Mesenchymal stem cell (in vitro differentiated cells and primary cell): ENCODE results near the gene NPAS3.
A peak's percentile ranks its signal among the peaks of the same experiment; 100 is the strongest.

Experiments
- DNase-seq: peaks from one replicate; pipeline ENCODE4 v3.0.0-alpha.2; 2013
- H2AFZ ChIP-seq: one replicate; pipeline ENCODE4 v1.6.1; 2013; ENCODE audit warnings: low read depth, mild to moderate bottlenecking, control low read depth, inconsistent platforms, low read length, moderate library complexity
- H2AK5ac ChIP-seq: 2 replicates; pipeline ENCODE4 v1.6.1; 2013; ENCODE audit warnings: low read length, moderate library complexity, mild to moderate bottlenecking, inconsistent platforms; ENCODE audit not compliant: severe bottlenecking
- H2BK120ac ChIP-seq: one replicate; pipeline ENCODE4 v1.6.1; 2013; ENCODE audit warnings: low read depth, mild to moderate bottlenecking, inconsistent platforms, low read length, moderate library complexity
- H2BK12ac ChIP-seq, 2 experiments: one replicate each; pipeline ENCODE4 v1.6.1; 2013; ENCODE audit warnings: inconsistent platforms in 2 of 2, low read length in 2 of 2, mild to moderate bottlenecking in 2 of 2, moderate library complexity in 2 of 2, control low read depth in 1 of 2
- H2BK15ac ChIP-seq: one replicate; pipeline ENCODE4 v1.6.1; 2013; ENCODE audit warnings: mild to moderate bottlenecking, low read depth, inconsistent platforms; ENCODE audit not compliant: poor library complexity, severe bottlenecking
- H2BK5ac ChIP-seq: 2 replicates; pipeline ENCODE4 v1.6.1; 2013; ENCODE audit warnings: low read depth, mild to moderate bottlenecking, low read length, control low read depth, inconsistent platforms; ENCODE audit not compliant: poor library complexity, severe bottlenecking
- H3K14ac ChIP-seq, 2 experiments: one replicate each; pipeline ENCODE4 v1.6.1; 2013; ENCODE audit warnings: inconsistent platforms in 2 of 2, low read length in 2 of 2, control low read depth in 1 of 2, mild to moderate bottlenecking in 1 of 2, moderate library complexity in 1 of 2
- H3K18ac ChIP-seq, 2 experiments: one replicate each; pipeline ENCODE4 v1.6.1; 2013; ENCODE audit warnings: inconsistent platforms in 2 of 2, low read length in 2 of 2, control low read depth in 1 of 2, low read depth in 1 of 2, mild to moderate bottlenecking in 1 of 2
- H3K23ac ChIP-seq, 2 experiments: one replicate each; pipeline ENCODE4 v1.6.1; 2013; ENCODE audit warnings: inconsistent platforms in 2 of 2, low read length in 2 of 2, mild to moderate bottlenecking in 2 of 2, moderate library complexity in 2 of 2, control low read depth in 1 of 2
- H3K27ac ChIP-seq: 2 replicates; pipeline ENCODE4 v1.5.1; 2013; ENCODE audit warnings: mild to moderate bottlenecking, moderate library complexity, low read length, control low read depth, inconsistent platforms; ENCODE audit not compliant: poor library complexity, severe bottlenecking
- H3K27me3 ChIP-seq, 2 experiments: 2 replicates each; pipeline versions ENCODE4 v1.6.1 to v1.7.0; 2013; ENCODE audit warnings: low read length in 2 of 2, mild to moderate bottlenecking in 2 of 2, moderate library complexity in 2 of 2, control low read depth in 1 of 2, inconsistent platforms in 1 of 2; ENCODE audit not compliant: control insufficient read depth in 1 of 2, insufficient read depth in 1 of 2
- H3K36me3 ChIP-seq, 2 experiments: 2 replicates each; pipeline versions ENCODE4 v1.6.1 to v1.7.0; 2013; ENCODE audit warnings: low read length in 2 of 2, control low read depth in 1 of 2, inconsistent platforms in 1 of 2, low read depth in 1 of 2, mild to moderate bottlenecking in 1 of 2; ENCODE audit not compliant: insufficient read depth in 2 of 2, control insufficient read depth in 1 of 2
- H3K4ac ChIP-seq, 2 experiments: one replicate each; pipeline ENCODE4 v1.6.1; 2013; ENCODE audit warnings: inconsistent platforms in 2 of 2, low read length in 2 of 2, mild to moderate bottlenecking in 2 of 2, moderate library complexity in 2 of 2, control low read depth in 1 of 2, low read depth in 1 of 2
- H3K4me1 ChIP-seq: 2 replicates; pipeline ENCODE4 v1.6.1; 2013; ENCODE audit warnings: low read depth, low read length, control low read depth; ENCODE audit not compliant: control insufficient read depth, insufficient read depth
- H3K4me2 ChIP-seq: 2 replicates; pipeline ENCODE4 v1.6.1; 2013; ENCODE audit warnings: low read length, mild to moderate bottlenecking, inconsistent platforms; ENCODE audit not compliant: poor library complexity, severe bottlenecking
- H3K4me3 ChIP-seq, 2 experiments: 2 replicates each; pipeline versions ENCODE4 v1.5.1 to v1.7.0; 2013; ENCODE audit warnings: low read length in 2 of 2, mild to moderate bottlenecking in 2 of 2, control low read depth in 1 of 2, low read depth in 1 of 2; ENCODE audit not compliant: insufficient read depth in 1 of 2
- H3K79me1 ChIP-seq: replicated peaks from 2 replicates; pipeline ENCODE4 v1.6.1; 2013; ENCODE audit warnings: mild to moderate bottlenecking, control low read depth, low read length, inconsistent platforms; ENCODE audit not compliant: poor library complexity, severe bottlenecking
- H3K9ac ChIP-seq: 2 replicates; pipeline ENCODE4 v1.7.0; 2013; ENCODE audit warnings: mild to moderate bottlenecking, low read length, moderate library complexity
- H3K9me3 ChIP-seq: 2 replicates; pipeline ENCODE4 v1.7.0; 2013; ENCODE audit warnings: mild to moderate bottlenecking, low read length; ENCODE audit not compliant: control insufficient read depth
- H4K8ac ChIP-seq: one replicate; pipeline ENCODE4 v1.6.1; 2013; ENCODE audit warnings: inconsistent platforms, mild to moderate bottlenecking, low read length, moderate library complexity
- H4K91ac ChIP-seq: one replicate; pipeline ENCODE4 v1.6.1; 2013; ENCODE audit warnings: mild to moderate bottlenecking, low read length, inconsistent platforms
- WGBS: methylation state at CpG from one replicate; pipeline ENCODE4 v1.1.7; 2013; ENCODE audit warnings: mixed read lengths; 5-methylcytosine and 5-hydroxymethylcytosine counted together

The NPAS3 gene

DNA sequence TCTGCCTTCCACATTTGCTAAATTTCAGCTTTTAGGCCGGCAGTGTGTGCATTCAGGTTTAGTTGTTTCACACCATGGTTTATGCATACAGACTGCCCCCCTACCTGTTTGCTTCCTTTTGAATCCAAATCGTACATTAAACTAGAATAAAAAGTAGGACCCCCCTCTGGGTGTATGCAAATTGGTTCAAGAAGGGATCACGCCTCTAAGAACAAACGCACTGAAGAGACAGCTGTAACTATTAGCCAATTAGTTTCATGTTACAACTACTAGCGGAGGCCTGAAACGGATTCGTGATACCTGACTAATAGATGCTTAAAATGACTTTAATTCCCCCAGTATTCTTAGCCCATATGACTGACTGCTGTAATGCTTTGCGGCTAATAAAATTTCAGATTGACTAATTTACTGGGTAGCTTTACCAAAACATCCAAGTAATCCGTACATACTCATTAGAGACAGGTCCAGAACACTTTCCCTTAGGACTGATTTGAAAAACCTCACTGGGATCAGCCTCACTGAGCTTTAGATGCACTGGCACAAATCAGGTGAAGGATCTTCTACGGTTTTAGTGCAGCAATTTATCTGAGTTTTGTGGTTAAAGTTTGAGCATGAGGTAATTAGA lies 411.8 kb downstream of the NPAS3 start:
- Histone ChIP-seq H2BK12ac (no peak overlapping the region), H4K8ac (no peak overlapping the region), H2BK5ac (no peak overlapping the region), H3K27ac (no peak overlapping the region), H3K9me3 (no peaks in the 10 kb centered on the region), H3K18ac (no peak overlapping the region), H3K9ac (no peak overlapping the region), H3K79me1 (no peaks in the 10 kb centered on the region), H2AK5ac (no peak overlapping the region), H2BK120ac (no peak overlapping the region), H3K14ac (no peak overlapping the region), H3K27me3 (peaks cover 0 to 8% of the 10 kb centered on the region in 2 experiments), H3K4me2 (no peak overlapping the region), H3K23ac (no peak overlapping the region), H3K4me3 (no peak overlapping the region), H3K4me1 (no peaks in the 10 kb centered on the region), H2AFZ (no peak overlapping the region), H3K4ac (no peak overlapping the region), H2BK15ac (no peak overlapping the region), H3K36me3 (no peaks in the 10 kb centered on the region), H4K91ac (no peak overlapping the region)
- 85% methylated on average over 9 of the region's 10 CpGs for WGBS
- no peak for DNase-seq

DNA sequence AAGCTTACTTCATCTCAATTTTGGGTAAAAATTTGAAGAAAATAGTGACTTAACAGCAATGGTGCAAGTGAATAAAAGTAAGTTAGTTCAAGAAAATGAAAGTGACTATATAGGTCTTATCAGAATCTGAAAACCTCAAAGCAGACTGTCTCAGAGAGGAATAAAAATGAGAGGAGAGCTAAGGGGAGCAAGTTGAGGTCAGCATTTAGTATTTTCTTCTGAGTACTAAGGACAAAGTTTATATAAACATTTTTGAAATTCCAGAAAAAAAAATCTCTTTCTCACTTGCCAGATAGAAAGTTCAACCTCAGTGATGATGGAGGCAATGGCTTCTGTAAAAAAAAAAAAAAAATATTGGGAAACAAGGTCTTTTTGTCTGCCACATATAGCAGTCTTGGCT lies 414.1 kb downstream of the NPAS3 start:
- Histone ChIP-seq H3K79me1 (no peaks in the 10 kb centered on the region), H3K9ac (no peak overlapping the region), H3K4me3 (no peak overlapping the region), H3K27me3 (peaks cover 0 to 8% of the 10 kb centered on the region in 2 experiments), H3K23ac (no peak overlapping the region), H2BK12ac (no peak overlapping the region), H4K8ac (no peak overlapping the region), H4K91ac (no peak overlapping the region), H3K18ac (no peak overlapping the region), H3K27ac (no peak overlapping the region), H2AFZ (no peak overlapping the region), H2BK120ac (no peak overlapping the region), H3K4me2 (no peak overlapping the region), H2BK5ac (no peak overlapping the region), H3K4ac (no peak overlapping the region), H3K36me3 (no peaks in the 10 kb centered on the region), H3K9me3 (no peaks in the 10 kb centered on the region), H2BK15ac (no peak overlapping the region), H2AK5ac (no peak overlapping the region), H3K4me1 (no peaks in the 10 kb centered on the region), H3K14ac (no peak overlapping the region)
- peak; percentile 11 for DNase-seq

DNA sequence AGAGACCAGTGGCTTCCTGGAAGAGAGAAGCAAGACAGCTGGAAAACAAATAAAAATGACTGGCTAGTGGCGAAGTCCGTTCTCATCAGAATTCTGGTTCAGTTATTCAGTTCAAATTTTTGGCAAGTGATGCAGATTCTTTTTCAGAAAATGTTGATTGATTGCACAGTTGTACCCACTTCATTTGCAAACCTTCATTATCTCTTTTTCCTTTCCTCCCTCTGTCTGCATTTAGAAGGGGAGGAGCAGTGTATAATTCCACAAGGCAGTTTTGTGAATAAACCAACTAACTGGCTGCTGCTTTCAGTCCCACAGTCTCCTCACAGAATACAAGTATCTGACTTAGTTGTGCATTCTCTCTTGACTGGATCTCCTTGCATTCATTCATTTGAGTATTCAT lies 417.5 kb downstream of the NPAS3 start:
- no peak overlapping the region for H4K91ac ChIP-seq
- H3K79me1 ChIP-seq: no peaks in the 10 kb centered on the region
- no peak overlapping the region for H2BK120ac ChIP-seq
- H2BK12ac ChIP-seq: no peak overlapping the region
- no peak overlapping the region for H3K4me2 ChIP-seq
- H3K23ac ChIP-seq: no peak overlapping the region
- no peak overlapping the region for H3K9ac ChIP-seq
- no peak overlapping the region for H2AK5ac ChIP-seq
- DNase-seq: no peak
- 100% methylated on average over 1 of the region's 2 CpGs for WGBS
- H3K4ac ChIP-seq: no peak overlapping the region
- no peak overlapping the region for H2AFZ ChIP-seq
- H2BK15ac ChIP-seq: no peak overlapping the region
- no peaks in the 10 kb centered on the region for H3K4me1 ChIP-seq
- H3K14ac ChIP-seq: no peak overlapping the region
- H3K4me3 ChIP-seq: no peak overlapping the region
- H3K18ac ChIP-seq: no peak overlapping the region
- H2BK5ac ChIP-seq: no peak overlapping the region
- no peaks in the 10 kb centered on the region for H3K36me3 ChIP-seq
- H3K27me3 ChIP-seq: no peaks in the 10 kb centered on the region
- no peak overlapping the region for H4K8ac ChIP-seq
- no peak overlapping the region for H3K27ac ChIP-seq
- no peaks in the 10 kb centered on the region for H3K9me3 ChIP-seq

DNA sequence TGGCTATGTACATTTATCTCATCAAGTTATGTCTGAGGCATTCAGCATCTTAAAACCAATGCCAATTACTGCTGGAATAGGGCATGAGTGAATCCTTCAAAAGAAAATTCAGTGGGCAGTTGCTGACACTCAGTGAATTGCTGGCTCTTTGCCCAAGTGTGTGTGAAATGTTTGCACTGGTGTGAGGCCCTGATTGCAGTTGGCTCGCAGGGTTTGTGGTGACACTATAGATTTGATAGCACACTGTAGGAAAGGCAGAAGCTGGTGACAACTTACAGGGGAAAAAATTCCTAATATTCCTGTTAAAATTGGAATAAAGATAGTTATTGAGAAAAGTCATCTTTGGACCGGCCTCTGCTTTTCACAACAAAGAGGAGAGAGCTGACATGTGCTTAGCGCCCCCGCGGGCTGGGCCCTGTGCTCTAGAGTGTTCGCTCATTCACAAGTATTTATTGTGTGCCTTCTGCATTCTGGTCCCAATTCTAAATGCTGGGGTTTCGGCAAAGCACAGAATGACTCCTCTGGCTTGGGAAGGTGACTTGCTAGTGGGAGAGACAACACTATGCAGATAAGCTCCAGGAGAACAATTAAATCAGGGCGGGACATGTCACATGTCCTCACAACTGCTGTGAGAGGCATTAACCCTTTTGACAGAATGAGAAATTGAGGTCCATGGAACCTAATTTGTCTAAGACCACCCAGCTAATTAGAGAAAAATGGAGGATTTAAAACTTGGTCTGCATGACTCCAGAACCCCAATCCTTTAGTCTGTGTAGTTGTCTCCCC lies 418.7 kb downstream of the NPAS3 start:
- 93% methylated on average over 8 of the region's 8 CpGs for WGBS
- Histone ChIP-seq H2BK5ac (no peak overlapping the region), H2BK12ac (no peak overlapping the region), H4K8ac (no peak overlapping the region), H3K14ac (no peak overlapping the region), H3K4ac (no peak overlapping the region), H2BK15ac (no peak overlapping the region), H3K9me3 (no peaks in the 10 kb centered on the region), H3K4me1 (no peaks in the 10 kb centered on the region), H3K27me3 (no peaks in the 10 kb centered on the region), H2AK5ac (no peak overlapping the region), H3K23ac (no peak overlapping the region), H3K27ac (no peak overlapping the region), H4K91ac (no peak overlapping the region), H3K4me2 (no peak overlapping the region), H3K18ac (no peak overlapping the region), H3K79me1 (no peaks in the 10 kb centered on the region), H2BK120ac (no peak overlapping the region), H3K4me3 (no peak overlapping the region), H2AFZ (no peak overlapping the region), H3K36me3 (no peaks in the 10 kb centered on the region), H3K9ac (no peak overlapping the region)
- no peak for DNase-seq
